HG03457 (cell line): ENCODE data around the gene IRF8.
"Not testable (repeated sequence)": the region's sequence is repeated elsewhere in the genome, so short reads cannot be mapped to it uniquely, and the experiment has no call there.

ENCODE experiments used
- ATAC-seq: cut with Tn5 transposase; IDR thresholded peaks from one replicate; pipeline ENCODE4 v1.9.1; 2021; ENCODE audit warnings: moderate number of reproducible peaks; ENCODE audit not compliant: unreplicated experiment

IRF8 gene

DNA sequence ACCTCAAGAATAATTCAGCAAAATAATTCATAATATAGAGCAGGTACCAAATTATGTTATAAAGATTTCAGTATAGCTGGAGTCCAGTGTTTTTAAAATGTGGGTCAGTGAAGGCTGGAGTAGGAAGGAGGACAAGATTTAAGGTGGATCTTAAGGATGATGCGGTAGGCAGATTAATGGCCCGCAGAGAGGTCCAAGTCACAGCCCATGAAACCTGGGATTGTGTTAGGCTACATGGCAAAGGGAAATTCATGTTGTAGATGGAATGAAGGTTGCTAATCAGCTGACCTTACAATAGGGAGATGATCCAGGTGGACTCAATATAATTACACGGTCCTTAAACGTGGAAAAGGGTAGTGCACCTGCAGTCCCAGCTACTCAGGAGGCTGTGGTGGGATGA lies 6.2 kb upstream of the IRF8 start:
- ATAC-seq: no peak

- ATAC-seq: no peak
Observed at GRCh38 chr16:85894266-85894665, 4.7 kb upstream of the IRF8 start.

DNA sequence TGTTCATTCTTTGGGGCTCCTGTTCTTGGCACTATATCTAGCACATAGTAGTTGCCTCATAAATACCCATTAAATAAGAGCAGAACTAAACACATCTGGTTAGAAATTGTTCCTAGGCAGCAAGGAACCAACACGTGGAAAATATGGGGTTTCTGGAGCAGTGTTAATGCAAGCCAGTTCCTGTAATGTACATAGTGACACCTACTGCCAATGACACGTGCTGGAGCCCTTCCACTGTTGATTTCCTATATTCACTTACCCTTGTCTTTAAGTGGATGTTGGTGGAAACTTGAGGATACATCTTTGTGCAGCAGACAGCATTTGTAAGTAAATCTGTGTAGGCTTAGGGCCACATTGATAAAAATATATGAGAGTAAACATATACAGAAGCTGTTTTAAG lies 1.6 kb upstream of the IRF8 start:
- ATAC-seq: no peak

GRCh38 chr16:85899444-85899843 lies 482 bp downstream of the IRF8 start:
- no peak for ATAC-seq

DNA sequence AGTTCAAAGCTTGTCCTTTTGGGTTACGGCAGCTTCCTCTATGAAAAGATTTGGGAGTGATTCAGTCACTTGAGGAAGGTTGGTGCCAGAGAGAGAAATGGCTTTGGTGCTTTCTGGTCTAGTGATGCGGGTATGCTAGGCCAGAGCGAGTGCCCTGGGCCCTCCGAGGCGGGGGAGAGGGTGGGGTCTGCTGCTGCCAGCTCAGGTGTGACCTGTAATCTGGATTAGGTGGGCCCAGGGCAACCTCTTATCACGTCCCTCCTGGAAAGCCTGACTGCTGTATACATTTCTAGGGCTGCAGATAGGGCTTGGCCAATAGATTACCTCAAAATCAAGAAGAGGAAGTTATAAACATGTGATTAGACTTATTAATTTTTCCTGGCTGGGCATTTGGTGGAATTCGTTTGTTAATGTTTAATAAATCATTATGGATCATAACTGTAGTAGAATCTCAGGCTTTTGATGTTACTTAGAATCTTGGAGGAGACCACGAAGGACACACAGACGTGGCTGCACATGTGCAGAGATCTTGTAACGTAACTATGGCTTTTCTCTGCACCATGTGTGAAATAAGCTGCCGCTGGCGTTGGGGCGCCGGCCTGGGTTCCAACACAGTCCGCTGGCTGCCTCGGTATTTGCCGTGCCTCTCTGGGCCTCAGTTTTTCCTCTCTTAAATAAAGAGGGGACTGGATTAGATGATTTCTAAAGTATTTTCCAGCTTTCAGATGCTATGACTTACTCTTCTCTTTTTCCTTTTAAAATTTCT lies 1.2 kb downstream of the IRF8 start:
- no peak for ATAC-seq

DNA sequence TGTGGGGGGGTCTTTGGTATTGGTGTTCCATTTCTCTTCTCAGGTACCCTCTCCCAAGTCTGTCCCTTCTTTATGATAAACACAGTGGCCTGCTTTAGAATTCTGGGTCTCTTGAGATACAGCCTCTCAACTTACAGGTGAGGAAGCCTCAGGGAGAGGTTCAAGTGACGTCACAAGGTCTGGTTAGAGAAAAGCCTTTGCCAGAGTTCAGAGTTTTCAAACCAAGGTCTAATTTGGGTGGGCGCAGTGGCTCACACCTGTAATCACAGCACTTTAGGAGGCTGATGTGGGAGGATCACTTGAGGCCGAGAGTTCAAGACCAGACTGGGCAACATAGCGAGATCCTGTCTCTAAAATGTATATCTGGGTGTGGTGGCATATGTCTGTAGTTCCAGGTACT lies 2.1 kb downstream of the IRF8 start:
- no peak for ATAC-seq

DNA sequence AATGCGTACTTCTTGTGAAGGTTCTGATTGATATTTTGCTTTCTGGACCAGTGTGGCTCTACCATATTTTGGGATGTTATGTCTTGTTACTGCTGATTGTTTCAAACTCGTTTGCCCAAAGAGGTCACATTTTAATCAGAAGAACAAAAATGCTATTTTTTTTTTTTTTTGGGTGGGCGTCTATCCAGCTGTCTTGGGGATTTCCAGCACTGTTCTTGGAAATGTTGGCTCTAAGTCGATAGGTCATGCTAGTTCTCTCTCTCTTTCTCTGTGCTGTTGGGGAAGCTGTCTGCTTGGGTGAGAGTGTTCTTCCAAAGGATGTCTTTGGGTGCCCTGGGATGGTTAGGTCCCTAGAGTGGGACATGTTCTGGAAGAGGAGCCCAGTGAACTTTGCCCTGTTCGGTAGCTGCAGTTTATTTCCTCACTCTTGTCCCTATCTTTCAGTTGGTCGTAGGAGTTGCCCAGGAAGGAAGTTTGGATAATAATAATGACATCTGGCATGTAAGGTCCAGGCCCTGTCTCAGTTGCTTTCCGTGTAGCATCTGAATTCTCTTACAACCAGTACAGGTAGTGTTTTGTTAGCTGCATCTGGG lies 2.9 kb downstream of the IRF8 start:
- ATAC-seq: no peak

- ATAC-seq: peak; percentile 35
Observed at GRCh38 chr16:85902366-85903155, 3.6 kb downstream of the IRF8 start.

DNA sequence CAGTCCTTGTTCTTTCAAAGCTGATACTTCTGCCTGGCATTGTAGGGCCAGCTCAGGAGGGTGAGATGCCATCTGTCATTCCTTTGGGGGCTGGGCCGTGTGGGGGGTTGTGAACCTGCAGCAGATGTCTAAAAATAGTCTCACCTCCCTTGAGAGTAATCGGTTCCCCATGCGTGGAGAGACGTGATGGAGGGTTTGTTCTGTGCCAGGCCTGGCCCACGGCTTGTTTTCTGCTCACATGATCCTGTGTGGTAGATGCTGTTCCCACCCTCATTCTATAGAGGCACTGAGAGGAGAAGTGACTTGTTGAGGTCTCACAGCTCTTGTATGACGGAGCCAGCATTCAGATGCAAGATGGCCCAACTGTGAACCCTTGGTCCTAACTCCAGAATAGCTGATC lies 4.6 kb downstream of the IRF8 start:
- ATAC-seq: no peak

- ATAC-seq: no peak
Observed at GRCh38 chr16:85905110-85906095, 6.4 kb downstream of the IRF8 start.

DNA sequence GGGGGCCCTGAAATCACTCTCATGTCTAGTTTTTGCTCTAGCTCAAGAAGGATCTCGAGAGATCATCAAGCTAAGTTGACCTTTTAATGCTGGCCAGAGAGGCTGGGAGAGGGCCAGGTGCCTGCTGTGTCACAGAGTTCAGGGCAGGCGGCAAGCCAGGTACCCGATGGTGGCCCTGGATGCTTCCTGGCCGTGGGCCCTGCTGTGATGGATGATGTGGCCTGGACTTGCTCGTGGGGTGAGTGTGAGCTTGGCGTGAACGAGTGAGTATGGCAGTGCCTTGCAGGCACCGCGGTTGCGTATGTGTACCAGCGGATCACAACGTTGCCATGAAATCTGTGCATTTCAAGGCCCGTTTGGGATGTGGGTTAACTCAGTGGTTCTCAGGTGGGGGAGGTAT lies 7.4 kb downstream of the IRF8 start:
- no peak for ATAC-seq

GRCh38 chr16:85907231-85907630 lies 8.3 kb downstream of the IRF8 start:
- not testable (repeated sequence) for ATAC-seq

DNA sequence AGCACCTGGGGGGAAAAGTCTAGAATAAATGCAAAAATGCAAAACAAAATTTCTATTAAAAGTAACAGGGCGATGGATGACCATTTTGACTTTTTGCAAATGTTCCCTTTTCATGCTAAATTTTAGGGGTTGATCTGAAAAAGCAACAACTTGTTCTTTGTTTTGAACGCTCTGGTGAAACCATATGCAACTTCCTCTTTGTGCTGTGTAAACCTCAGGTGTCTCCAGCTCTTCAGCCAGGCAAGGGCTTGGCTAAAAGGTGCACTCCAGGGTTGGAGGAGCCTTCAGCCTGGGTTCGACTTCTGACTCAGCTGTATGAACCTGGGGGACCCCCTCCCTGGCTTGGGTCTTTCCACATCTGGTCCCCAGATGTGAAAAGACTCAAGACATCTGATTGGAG lies 9.5 kb downstream of the IRF8 start:
- ATAC-seq: no peak

GRCh38 chr16:85908889-85909589 lies 10.1 kb downstream of the IRF8 start:
- no peak for ATAC-seq

- ATAC-seq: no peak
Observed at GRCh38 chr16:85909932-85910853, 11.2 kb downstream of the IRF8 start.

GRCh38 chr16:85910854-85911247 lies 11.9 kb downstream of the IRF8 start:
- no peak for ATAC-seq

GRCh38 chr16:85911251-85911930 lies 12.4 kb downstream of the IRF8 start:
- ATAC-seq: no peak

- no peak for ATAC-seq
Observed at GRCh38 chr16:85912211-85912974, 13.4 kb downstream of the IRF8 start.
